HAP-1 (cell line): ENCODE measurements around the gene HYAL1.
"Not testable (repeated sequence)": the region's sequence is repeated elsewhere in the genome, so short reads cannot be mapped to it uniquely, and the experiment has no call there.

Source experiments
- DNase-seq, 2 experiments: peaks; one replicate each; pipeline ENCODE4 v3.0.0-alpha.2; 2016 to 2020; ENCODE audit warnings: low spot score in 2 of 2
- H3K27me3 ChIP-seq: fragments of 250-450 bp; sonication (Bioruptor Pico); 2 replicates; pipeline ENCODE4 v1.5.1; 2020; ENCODE audit warnings: low read depth, mild to moderate bottlenecking, moderate library complexity
- H3K36me3 ChIP-seq: fragments of 250-450 bp; sonication (Bioruptor Pico); replicated peaks from 2 replicates; pipeline ENCODE4 v1.5.1; 2020; ENCODE audit warnings: mild to moderate bottlenecking
- H3K4me1 ChIP-seq: fragments of 250-450 bp; sonication (Bioruptor Pico); 2 replicates; pipeline ENCODE4 v1.5.1; 2020; ENCODE audit warnings: mild to moderate bottlenecking
- H3K4me3 ChIP-seq: fragments of 250-450 bp; sonication (Bioruptor Pico); 2 replicates; pipeline ENCODE4 v1.5.1; 2020; ENCODE audit warnings: mild to moderate bottlenecking, moderate library complexity
- H3K9me3 ChIP-seq: fragments of 250-450 bp; sonication (Bioruptor Pico); 2 replicates; pipeline ENCODE4 v1.5.1; 2020; ENCODE audit warnings: mild to moderate bottlenecking, moderate library complexity
- in situ Hi-C: fragments of 300-500 bp; cut with MboI; formaldehyde crosslinking; loops from 3 replicates; pipeline ENCODE4 v1.14.3; 2020; ENCODE audit warnings: low sequenced_read_pairs, inconsistent platforms, mixed read lengths

HYAL1 gene

DNA sequence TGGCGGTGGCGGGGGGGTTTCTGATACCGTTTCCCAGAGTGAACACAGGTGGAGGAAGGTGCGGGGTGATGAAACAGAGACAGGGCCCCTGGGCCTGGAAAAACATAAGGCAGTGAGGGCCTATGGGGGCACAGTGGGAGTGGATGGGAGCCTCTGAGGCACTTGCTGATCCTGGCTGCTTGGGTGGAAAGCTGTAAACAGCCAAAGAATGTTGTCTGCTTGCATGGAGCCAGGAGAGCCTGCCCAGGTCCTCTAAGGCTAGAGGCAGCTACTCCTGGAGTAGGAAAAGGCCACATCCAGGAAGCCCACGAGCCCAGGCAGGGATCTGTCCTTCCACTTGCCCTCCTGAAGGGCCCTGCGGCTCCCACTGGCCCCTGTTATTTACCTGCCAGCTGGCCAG lies 37.4 kb downstream of the HYAL1 start:
- H3K9me3 ChIP-seq = no peaks in the 10 kb centered on the region
- peaks cover 4% of the 10 kb centered on the region for H3K27me3 ChIP-seq
- DNase-seq = no peak
- in situ Hi-C loops = no loop called here
- H3K4me3 ChIP-seq = no peak overlapping the region
- peaks cover 17% of the 10 kb centered on the region for H3K4me1 ChIP-seq
- H3K36me3 ChIP-seq = no peaks in the 10 kb centered on the region

DNA sequence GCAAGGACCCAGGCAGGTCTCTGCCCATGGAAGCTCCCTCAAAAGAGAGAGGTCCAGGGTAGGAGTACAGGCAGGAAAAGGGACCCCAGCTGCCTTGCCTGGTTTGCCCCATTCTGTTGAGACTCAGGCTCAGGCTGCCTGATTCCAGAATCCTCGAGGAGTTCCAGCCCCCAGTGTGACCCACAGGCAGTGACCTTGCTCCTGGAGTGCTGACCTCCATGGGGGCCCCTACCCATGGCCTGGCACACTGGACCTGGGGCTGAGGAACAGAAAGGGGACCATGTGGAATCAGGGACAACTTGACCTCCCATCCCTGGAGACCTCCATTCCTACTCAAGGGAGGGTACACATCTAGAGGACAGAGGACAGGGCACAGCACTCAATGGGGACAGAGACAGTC lies 37.8 kb downstream of the HYAL1 start:
- Histone ChIP-seq H3K4me1 (peaks cover 21% of the 10 kb centered on the region), H3K9me3 (no peaks in the 10 kb centered on the region), H3K4me3 (no peak overlapping the region), H3K36me3 (no peaks in the 10 kb centered on the region), H3K27me3 (peaks cover 4% of the 10 kb centered on the region)
- no peak for DNase-seq
- in situ Hi-C loops = no loop called here

DNA sequence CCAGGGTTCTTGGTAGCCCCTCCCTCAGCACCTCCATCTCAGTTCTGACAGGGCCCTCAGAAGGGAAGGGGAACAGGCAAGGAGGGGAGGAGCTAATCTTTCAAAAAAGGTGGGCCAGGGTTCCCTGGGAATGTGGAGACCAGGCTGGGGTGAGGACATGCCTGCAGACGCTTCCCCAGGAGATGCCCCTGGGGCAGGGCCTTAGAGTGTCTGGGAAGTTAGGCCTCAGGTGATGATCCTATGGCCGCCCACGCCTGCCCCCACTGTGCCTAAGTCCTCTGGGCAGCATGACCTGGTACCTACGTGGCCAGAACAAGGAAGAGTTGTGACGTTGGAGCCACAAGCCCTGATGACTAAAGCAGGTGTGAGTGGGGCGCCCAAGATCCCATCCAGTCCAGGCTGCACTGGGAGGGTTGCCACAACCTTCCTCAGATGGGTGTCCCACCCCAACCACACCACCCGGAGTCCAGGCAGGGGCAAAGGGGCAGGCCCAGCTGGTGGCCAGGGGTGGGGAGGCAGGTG lies 38.3 kb downstream of the HYAL1 start:
- Histone ChIP-seq H3K27me3 (peaks cover 4% of the 10 kb centered on the region), H3K9me3 (no peaks in the 10 kb centered on the region), H3K4me3 (no peak overlapping the region), H3K4me1 (peaks cover 25% of the 10 kb centered on the region), H3K36me3 (no peaks in the 10 kb centered on the region)
- DNase-seq = no peak
- in situ Hi-C loops = no loop called here

DNA sequence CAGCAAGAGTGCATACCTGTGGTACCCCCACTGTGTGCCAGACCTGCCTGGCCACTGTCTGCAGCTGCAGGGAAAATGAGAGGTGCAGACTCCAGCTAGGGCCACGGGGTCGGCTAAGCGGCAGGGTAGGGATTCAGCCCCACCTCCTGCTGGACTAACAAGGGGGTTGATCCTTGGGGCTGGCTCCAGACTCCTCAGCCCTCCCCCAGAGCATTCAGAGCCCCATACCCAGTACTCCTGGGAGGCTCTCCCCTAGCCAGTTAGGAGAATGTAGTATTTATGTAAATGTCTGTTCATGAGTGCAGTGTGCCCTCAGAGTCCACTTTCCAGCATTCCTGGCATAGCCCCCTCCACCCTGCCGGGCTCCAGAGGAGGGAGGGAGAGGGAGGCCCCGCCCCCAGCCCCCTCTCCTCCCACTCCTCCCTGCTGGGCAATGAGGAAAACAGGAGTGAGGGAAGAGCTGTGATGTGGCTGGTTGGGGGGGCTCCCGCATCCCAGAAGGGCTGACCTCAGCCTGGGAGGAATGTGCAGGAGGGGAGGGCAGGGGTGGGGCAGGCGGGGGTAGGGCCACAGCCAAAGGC lies 38.9 kb downstream of the HYAL1 start:
- H3K36me3 ChIP-seq = 0 out of 2 replicates have a peak, but pooled peaks cover 3% of the 10 kb centered on the region
- peak; percentile 51 to 83 for DNase-seq
- peaks cover 4% of the 10 kb centered on the region for H3K27me3 ChIP-seq
- in situ Hi-C loops = no loop called here
- no peaks in the 10 kb centered on the region for H3K9me3 ChIP-seq
- no peak overlapping the region for H3K4me3 ChIP-seq
- H3K4me1 ChIP-seq = peaks cover 28% of the 10 kb centered on the region

DNA sequence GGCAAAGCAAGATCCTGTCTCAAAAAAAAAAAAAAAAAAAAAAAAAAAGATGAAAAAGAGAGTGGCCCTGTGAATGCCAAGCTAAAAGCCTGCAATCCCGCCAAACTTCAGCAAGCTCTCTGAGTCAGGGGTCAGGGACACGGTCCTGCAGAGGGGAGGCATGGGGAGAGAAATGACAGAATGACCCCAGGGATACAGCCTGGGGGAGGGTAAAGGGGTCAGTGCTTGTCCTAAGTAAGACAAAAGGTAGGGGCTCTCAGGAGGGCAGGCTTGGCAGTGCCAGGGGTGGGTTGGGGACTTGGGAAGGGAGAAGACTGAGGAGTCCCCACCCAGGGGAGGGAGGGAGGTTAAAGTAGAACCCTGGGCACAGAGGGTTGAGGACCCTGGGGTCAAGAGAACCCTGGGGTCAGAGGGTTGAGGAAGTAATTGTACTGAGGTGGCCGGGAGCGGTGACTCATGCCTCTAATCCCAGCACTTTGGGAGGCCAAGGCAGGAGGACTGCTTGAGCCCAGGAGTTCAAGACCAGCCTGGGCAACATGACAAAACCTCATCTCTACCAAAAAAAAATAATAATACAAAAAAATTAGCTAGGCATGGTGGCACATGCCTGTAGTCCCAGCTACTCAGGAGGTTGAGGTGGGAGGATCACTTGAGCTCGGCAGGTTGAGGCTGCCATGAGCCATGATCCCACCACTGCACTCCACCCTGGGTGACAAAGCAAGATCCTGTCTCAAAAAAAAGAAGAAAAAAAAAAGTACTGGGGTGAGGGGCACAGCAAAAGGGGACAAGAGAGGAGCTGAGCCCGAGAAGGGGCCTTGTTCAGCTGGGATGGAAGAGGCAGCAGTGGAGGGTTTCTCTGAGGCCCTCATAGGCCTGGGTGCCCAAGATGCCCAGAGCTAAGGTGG lies 39.6 kb downstream of the HYAL1 start:
- no peak overlapping the region for H3K4me3 ChIP-seq
- peaks cover 4% of the 10 kb centered on the region for H3K27me3 ChIP-seq
- 0 out of 2 replicates have a peak, but pooled peaks cover 3% of the 10 kb centered on the region for H3K36me3 ChIP-seq
- in situ Hi-C loops = no loop called here
- no peak for DNase-seq
- peaks cover 28% of the 10 kb centered on the region for H3K4me1 ChIP-seq
- no peaks in the 10 kb centered on the region for H3K9me3 ChIP-seq

DNA sequence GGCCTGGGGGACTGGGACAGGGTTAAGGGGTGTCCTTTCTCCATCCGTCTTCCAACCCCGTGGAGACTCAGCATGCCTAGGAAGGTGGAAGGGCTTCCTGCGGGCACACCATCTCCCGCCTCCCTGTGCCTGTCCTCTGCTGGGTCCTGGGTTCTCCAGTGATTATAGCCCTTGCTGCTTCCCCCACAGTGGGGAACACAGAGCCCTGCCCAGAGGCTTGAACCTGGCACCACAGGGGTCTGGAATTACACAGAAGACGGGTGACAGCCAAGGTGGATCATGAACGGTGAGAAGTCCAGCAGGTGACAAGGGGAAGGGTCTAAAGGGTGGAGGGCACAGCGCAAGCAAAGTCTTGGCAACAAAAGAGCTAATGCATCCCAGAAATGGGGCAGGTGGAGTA lies 40.6 kb downstream of the HYAL1 start:
- Histone ChIP-seq H3K4me1 (peaks cover 28% of the 10 kb centered on the region), H3K9me3 (no peaks in the 10 kb centered on the region), H3K4me3 (no peak overlapping the region), H3K36me3 (peaks cover 9% of the 10 kb centered on the region; the same call in 1 of the 2 replicates), H3K27me3 (peaks cover 4% of the 10 kb centered on the region)
- no peak for DNase-seq
- in situ Hi-C loops = no loop called here

DNA sequence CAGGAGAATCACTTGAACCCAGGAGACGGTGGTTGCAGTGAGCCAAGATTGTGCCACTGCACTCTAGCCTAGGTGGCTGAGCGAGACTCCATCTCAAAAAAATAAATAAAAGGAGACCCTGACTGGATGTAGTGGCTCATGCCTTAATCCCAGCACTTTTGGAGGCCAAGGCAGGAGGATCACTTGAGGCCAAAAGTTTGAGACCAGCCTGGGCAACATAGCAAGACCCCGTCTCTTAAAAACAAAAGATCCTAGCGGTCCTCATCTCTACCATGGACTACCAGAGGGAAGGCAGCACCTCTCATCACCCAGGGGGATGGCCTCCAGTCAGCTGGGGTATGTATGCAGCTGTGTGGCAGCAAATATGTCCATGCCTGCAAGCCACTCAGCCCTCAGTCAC lies 41.2 kb downstream of the HYAL1 start:
- H3K4me3 ChIP-seq, H3K9me3 ChIP-seq, H3K27me3 ChIP-seq, DNase-seq, in situ Hi-C loops: not testable (repeated sequence)
- H3K4me1 ChIP-seq = peaks cover 28% of the 10 kb centered on the region
- peaks cover 11% of the 10 kb centered on the region for H3K36me3 ChIP-seq

DNA sequence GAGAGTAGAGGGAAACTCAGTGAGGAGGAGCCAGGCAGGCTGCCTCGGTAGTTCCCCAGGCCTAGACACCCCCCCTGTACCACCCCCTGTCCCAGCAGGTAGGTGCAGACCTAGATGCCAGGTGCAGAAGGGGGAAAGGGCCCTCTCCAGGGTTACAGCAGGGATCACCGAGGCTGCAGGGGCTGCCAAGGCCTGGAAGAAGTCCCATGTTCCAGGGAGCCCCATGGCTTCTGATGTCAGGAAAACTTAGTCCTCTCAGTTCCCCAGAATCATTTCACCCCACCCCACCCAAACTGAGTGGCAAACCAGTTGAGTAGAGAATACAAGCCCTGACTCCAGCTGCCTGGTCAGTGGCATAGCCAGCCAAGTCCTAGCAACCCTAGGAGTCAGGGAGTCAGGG lies 41.9 kb downstream of the HYAL1 start:
- Histone ChIP-seq H3K4me3 (no peak overlapping the region), H3K4me1 (peaks cover 28% of the 10 kb centered on the region)
- in situ Hi-C loops = no loop called here

DNA sequence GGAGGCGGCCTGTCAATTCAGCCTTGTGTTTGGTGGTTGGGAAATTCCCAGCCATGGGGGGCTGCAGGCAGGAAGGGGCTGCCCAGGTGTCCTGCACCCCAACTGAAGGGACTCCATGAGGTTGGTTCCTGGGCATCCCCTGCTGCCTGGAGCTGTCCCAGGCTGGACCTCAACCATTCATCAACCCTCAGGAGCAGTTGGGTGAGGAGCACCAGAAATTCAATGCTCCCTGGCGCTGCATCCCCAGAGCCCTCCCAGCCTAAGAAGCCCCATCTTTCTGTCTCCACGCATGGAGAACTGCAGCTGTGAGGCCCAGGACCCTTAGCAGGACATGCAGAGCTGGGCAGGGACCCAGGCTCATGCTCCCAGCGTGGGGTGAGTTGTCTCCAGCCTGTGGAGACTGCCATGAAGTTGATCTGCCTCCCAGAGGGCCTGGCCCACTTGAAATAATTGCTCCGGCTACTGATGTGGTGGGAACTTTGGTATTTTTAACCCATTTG lies 42.4 kb downstream of the HYAL1 start:
- H3K9me3 ChIP-seq = no peaks in the 10 kb centered on the region
- no peak for DNase-seq
- H3K36me3 ChIP-seq = peaks cover 22% of the 10 kb centered on the region
- H3K27me3 ChIP-seq = no peaks in the 10 kb centered on the region
- H3K4me3 ChIP-seq = peak overlapping the region; percentile 57
- in situ Hi-C loops = no loop called here
- peaks cover 28% of the 10 kb centered on the region for H3K4me1 ChIP-seq

More for the DNA sequence above, 41.9 kb downstream of the HYAL1 start:
- no peak for DNase-seq
- Histone ChIP-seq H3K27me3 (no peaks in the 10 kb centered on the region), H3K9me3 (no peaks in the 10 kb centered on the region), H3K36me3 (peaks cover 18% of the 10 kb centered on the region)

DNA sequence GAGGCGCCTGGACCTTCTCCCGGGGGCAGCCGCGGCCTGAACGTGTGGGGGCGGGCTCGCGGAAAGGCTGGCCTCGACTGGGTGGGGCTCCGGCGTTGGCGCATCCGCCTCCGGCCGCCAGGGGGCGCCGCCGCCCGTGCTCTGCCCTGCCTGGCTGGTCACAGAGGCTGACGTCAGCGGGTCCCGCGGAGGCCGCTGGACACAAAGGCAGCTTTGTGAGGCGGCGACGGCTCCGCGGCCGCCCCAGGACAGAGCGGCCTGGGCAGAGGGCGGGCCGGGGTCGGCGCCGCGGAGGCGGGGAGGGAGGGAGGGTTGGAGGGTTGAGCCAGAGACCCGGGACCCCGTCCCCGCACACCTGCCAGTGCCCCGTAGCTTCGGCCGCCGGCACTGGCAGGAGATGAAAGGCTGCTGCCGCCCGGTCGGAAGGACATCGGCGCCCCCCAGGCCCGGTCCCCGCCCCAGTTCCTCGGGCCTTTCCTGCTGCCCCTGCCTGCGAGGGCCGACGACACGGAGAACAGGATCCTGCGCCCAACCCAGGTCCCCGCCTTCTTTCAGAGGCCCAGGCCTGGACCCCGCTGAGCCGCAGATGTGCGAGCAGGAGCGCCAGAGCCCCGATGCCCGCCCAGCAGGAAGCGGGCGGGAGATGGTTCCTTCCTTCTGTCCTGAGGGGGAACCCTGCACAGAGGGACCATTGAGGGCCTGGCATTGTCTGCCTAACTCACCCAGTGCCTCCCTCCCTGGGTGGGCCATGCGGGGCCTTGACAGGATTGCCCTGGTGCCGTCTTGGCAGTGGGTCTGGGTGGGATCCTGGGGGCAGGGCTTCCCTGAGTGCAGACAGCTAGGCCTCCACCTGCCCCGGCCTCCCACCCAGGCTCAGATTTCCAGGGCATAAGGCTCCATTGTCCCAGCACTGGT lies 43.1 kb downstream of the HYAL1 start:
- in situ Hi-C loops = no loop called here
- H3K4me3 ChIP-seq = peak overlapping the region; percentile 57
- H3K27me3 ChIP-seq = no peaks in the 10 kb centered on the region
- H3K4me1 ChIP-seq = peaks cover 28% of the 10 kb centered on the region
- peak; percentile 86 to 95 for DNase-seq
- H3K36me3 ChIP-seq = peaks cover 25% of the 10 kb centered on the region
- no peaks in the 10 kb centered on the region for H3K9me3 ChIP-seq

DNA sequence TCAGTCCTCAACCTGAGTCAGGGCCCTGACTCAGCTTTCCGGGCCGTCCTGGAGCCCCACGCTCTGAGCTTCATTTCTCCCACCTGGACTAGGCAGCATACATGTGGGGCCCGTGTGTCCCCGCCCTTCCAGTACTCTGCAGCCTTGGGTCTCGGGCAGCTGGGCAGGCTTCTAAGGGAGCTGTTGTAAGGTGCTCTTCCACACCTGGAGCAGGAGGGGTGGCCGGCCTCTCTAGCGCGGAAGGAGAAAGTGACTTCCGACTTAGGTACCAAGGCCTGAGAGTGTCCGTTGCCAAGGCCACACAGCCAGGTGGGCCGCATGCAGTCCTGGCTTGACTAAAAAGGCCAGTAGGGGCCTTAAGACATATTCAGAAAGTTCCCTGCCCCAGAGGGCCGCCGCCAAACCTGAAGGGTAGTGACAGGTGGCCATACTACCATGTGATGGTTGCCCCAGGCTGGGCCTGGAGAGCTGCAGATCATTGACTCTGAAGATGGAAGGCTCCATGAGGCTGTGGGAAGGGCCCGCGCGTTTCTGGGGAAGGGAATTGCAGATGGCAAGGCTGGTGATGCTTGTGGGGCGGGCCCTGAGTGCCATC lies 43.8 kb downstream of the HYAL1 start:
- no peak for DNase-seq
- no peaks in the 10 kb centered on the region for H3K27me3 ChIP-seq
- H3K4me3 ChIP-seq = peak overlapping the region; percentile 57; the same call in 1 of the 2 replicates
- H3K4me1 ChIP-seq = peaks cover 20% of the 10 kb centered on the region
- no peaks in the 10 kb centered on the region for H3K9me3 ChIP-seq
- in situ Hi-C loops = no loop called here
- peaks cover 27% of the 10 kb centered on the region for H3K36me3 ChIP-seq

DNA sequence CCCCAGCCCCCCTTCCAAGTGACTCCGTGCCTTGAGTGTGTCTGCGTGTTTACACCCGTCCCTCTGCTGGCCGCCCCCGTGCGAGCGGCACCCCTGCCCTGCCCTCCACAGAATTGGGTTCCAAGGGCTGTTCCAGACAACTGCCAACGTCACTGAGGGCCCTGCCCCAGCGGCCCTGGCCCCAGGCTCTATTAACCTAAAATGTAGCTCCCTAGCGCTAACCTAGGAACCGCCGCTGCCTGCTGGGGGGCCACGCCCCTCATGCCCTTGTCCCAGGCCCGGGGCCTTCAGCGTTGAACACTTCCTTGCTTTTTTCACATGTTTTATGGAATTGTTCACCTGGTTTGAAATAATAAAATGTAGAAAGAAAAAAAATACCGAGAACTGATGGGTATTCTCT lies 44.4 kb downstream of the HYAL1 start:
- no peaks in the 10 kb centered on the region for H3K9me3 ChIP-seq
- H3K4me1 ChIP-seq = peaks cover 15% of the 10 kb centered on the region
- no peaks in the 10 kb centered on the region for H3K27me3 ChIP-seq
- DNase-seq = peak in 1 of 2 experiments; percentile 33
- H3K4me3 ChIP-seq = no peak overlapping the region
- peaks cover 27% of the 10 kb centered on the region for H3K36me3 ChIP-seq
- in situ Hi-C loops = no loop called here
